HG03025 (cell line): ENCODE results near the gene SPATA6L.
"Not testable (repeated sequence)": the region's sequence is repeated elsewhere in the genome, so short reads cannot be mapped to it uniquely, and the experiment has no call there.

Experiments
- ATAC-seq: cut with Tn5 transposase; IDR thresholded peaks from one replicate; pipeline ENCODE4 v1.9.1; 2021; ENCODE audit warnings: mild to moderate bottlenecking, moderate library complexity; ENCODE audit not compliant: unreplicated experiment, low FRiP score

Gene SPATA6L

DNA sequence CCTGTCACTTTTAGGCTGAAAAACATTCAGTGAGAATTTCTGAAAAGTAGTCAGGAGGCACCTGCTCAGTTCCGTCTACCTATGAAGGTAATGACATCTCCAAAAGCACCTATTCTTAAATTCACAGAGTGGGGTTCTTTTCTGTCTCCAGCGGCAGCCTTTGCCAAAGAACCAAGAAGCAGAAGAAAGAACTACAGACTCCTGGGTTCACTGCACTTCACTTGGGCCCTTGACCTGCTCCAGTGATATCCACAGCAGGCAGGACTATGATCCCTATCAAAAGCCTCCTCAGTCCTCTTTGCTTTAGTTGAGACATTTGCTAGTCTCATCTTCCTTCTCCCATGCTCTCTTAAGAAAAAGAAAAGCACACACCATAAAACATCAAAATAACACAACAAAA is 23.9 kb downstream of the SPATA6L start:
- ATAC-seq = no peak

DNA sequence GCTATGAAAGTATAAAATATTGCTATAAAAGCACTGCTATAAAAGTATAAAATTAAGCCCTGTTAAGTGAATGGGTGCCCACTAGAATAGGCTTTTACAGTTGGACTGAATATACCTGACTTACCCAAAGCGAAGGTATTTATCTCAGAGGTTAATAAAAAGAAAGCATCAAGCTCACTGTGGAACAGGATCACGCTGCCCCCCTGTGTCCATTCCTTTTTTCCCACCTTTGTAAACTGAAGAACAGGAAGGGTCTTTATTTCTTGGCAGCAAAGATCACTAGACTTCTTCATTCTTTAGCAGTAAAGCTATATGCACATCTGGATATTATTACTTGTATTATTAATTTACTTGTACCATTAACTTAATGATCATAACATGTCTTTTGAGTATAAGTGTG is 26.3 kb downstream of the SPATA6L start:
- no peak for ATAC-seq

- no peak for ATAC-seq
Measured at GRCh38 chr9:4639420-4639819, 26.9 kb downstream of the SPATA6L start.

- no peak for ATAC-seq
Measured at GRCh38 chr9:4638968-4639367, 27.3 kb downstream of the SPATA6L start.

GRCh38 chr9:4630836-4631235 is 35.4 kb downstream of the SPATA6L start:
- ATAC-seq = no peak

GRCh38 chr9:4622016-4622415 is 44.3 kb downstream of the SPATA6L start:
- no peak for ATAC-seq

DNA sequence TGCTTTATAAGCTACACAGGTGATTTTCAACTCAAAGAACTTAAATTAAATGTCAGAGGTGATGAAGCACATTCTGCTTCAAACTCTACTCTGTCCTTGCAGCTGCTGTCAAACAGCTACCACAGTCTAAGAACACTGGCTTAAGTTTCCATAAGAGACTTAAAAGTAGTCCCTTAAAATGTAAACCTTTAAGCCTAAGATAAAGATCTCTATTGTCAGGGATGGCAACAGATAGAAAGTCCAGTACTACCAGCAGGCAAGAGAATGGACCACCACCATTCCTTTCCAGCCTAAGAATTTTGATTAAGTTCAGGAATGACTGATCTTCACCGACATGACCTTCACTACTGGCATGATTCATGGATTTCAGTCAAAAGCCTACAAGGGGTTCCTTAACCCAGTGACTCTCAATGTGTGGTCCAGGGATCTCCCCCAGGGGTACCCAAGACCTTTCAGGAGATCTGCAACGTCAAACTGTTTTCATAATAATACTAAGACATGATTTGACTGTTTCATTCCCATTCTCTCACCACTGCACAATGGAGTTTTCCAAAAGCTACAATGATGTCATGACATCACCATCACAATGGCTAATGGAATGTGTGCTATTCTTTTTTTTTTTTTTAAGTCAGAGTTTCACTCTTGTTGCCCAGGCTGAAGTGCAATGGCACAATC is 45.3 kb downstream of the SPATA6L start:
- no peak for ATAC-seq

GRCh38 chr9:4620057-4620765 is 46.1 kb downstream of the SPATA6L start:
- no peak for ATAC-seq

DNA sequence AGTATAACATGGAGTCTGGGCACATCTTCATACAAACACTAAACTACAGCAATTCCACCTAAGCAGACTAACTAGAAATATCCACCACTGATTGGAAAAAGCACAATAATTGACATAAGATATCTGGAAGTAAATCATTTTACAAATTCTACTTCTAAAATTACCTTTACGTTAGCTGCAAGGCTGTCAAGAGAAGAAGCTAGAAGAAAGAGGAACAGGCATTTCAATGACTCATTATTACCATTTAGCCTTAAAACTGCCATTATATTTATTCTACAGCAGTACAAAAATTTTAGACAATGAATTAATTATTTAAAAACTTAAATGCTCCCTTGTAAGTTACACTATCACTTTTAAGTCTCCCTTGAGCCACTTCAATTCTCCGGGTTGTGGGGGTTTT is 47.6 kb downstream of the SPATA6L start:
- ATAC-seq = no peak

- ATAC-seq = no peak
Measured at GRCh38 chr9:4617752-4618151, 48.5 kb downstream of the SPATA6L start.

GRCh38 chr9:4615778-4616177 is 50.5 kb downstream of the SPATA6L start:
- ATAC-seq = no peak

GRCh38 chr9:4615251-4615650 is 51.0 kb downstream of the SPATA6L start:
- ATAC-seq = no peak

- no peak for ATAC-seq
Measured at GRCh38 chr9:4614627-4615026, 51.7 kb downstream of the SPATA6L start.

DNA sequence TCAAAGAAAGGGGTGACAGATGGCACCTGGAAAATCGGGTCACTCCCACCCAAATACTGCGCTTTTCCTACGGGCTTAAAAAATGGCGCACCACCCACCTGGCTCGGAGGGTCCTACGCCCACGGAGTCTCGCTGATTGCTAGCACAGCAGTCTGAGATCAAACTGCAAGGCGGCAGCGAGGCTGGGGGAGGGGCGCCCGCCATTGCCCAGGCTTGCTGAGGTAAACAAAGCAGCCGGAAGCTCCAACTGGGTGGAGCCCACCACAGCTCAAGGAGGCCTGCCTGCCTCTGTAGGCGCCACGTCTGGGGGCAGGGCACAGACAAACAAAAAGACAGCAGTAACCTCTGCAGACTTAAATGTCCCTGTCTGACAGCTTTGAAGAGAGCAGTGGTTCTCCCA is 60.2 kb downstream of the SPATA6L start:
- ATAC-seq = not testable (repeated sequence)

- ATAC-seq = peak; percentile 51
Measured at GRCh38 chr9:4604678-4605095, 61.6 kb downstream of the SPATA6L start.

- ATAC-seq = no peak
Measured at GRCh38 chr9:4603830-4604229, 62.5 kb downstream of the SPATA6L start.

DNA sequence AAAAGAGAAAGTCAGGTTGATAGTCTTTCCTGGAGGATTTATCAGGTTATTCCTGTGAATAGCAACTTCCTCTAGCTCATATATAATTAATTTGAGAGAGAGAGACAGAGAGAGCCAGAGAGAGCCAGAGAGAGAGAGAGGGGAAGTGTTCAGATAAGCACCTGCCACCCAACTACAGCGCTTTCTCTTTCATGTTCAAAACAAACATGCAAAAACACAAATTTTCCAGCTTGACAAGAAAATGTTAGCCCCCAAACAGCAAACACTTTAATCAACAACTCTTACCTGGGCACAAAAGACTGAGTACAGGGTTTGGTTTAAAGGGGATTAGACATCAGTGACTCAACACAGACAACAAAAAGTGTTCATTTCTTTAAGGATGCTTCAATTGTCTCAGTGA is 65.9 kb downstream of the SPATA6L start:
- no peak for ATAC-seq

DNA sequence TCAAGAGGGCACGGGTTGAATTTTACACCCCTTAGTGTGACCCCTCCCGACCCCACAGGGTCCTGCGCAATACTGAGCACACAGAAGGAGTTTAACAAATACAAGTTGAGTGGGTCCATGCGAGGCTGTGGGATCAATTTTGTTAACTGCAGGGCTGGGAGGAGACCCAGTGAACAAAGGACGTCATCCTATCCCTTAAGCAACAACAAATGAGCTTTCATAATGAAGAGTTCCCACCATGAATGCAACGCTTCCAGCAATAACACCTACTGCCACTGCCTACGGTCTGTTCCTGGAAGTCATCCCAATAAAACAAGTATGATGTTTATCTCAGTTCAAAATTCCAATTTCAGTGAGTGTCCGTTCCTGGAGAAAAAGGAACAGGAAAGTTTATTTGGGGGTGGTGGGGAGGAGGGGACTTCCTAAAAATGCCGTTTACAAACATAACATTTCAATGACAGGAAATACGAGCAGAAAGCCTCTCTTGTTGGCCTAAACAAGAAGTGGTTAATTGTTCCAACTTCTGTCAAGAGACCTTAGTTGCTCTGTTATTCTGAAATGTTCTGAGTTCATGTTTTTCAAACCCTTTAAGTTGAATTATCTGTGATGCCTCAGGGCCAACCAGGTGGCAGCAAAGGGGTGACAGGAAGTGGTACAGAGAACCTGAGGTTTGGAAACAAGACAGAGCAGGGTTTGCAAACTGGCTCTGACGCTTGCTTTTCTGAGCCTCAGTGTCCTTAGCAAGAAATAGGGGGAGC is 69.9 kb downstream of the SPATA6L start:
- ATAC-seq = no peak

- no peak for ATAC-seq
Measured at GRCh38 chr9:4594994-4595393, 71.3 kb downstream of the SPATA6L start.

DNA sequence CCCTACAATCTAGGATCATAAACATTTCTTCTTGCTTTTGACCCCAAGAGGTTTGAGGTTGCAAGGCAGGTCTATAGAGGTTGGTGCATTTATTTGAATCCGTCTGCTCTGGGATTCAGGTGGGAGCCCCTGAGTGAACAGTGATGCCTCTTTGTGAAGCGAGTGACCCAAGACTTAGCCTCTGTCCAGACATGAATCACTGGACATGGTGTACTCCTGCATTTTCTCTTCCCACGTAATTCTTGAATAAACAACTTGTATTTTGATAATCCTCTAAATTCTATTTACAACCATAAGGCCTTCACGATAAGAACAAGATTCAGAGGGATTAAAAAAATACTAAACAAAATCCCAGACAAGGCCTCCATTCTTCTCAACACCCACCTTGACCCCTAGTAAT is 71.7 kb downstream of the SPATA6L start:
- ATAC-seq = no peak

GRCh38 chr9:4592886-4593285 is 73.4 kb downstream of the SPATA6L start:
- ATAC-seq = no peak

- ATAC-seq = no peak
Measured at GRCh38 chr9:4592295-4592694, 74.0 kb downstream of the SPATA6L start.
